ENCODE data around the gene CCSER1.
"Not testable (repeated sequence)": the region's sequence is repeated elsewhere in the genome, so short reads cannot be mapped to it uniquely, and the experiment has no call there.

Gene CCSER1

DNA sequence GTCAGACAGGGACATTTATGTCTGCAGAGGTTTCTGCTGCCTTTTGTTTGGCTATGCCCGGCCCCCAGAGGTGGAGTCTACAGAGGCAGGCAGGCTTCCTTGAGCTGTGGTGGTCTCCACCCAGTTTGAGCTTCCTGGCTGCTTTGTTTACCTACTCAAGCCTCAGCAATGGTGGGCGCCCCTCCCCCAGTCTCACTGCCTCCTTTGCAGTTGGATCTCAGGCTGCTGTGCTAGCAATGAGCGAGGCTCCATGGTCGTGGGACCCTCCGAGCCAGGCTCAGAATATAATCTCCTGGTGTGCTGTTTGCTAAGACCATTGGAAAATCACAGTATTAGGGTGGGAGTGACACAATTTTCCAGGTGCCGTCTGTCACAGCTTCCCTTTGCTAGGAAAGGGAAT lies 578.3 kb downstream of the CCSER1 start:
- not testable (repeated sequence) for DNase-seq (ENCODE audit: low read depth)

DNA sequence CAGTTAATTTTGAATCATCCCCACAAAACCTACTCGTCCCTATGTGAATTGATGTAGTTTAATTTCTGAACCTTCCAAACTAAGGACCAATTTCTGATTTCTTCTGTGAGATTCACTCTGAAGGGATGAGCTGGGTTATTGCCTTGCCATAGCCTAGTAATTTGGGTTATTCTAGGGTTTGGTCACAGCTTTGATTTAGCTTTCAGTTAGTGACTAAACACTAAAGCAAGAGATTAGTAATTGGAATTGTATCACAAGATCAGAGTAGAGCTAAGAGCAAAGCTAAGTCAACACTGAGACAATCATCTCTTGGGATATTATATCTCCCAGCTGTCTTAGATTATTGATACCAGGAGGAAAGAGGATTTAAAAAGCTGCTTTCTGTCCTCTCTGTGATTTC lies 588.0 kb downstream of the CCSER1 start:
- DNase-seq (ENCODE audit: low read depth), result no peak

DNA sequence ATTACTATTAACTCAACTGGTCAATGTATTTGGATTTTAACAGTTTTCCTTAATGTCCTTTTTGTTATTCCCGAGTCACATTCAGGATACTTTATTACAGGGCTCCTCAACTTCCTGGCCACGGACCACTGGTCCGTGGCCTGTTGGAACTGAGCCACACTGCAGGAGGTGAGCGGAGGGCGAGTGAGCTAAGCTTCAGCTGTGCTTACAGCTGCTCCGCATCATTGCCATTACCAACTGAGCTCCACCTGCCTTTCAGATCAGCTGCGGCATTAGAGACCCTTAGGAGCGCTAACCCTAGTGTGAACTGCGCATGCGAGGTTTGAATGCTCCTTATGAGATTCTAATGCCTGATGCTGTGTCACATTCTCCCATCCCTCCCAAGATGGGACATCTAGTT lies 591.7 kb downstream of the CCSER1 start:
- no peak for DNase-seq (ENCODE audit: low read depth)

DNA sequence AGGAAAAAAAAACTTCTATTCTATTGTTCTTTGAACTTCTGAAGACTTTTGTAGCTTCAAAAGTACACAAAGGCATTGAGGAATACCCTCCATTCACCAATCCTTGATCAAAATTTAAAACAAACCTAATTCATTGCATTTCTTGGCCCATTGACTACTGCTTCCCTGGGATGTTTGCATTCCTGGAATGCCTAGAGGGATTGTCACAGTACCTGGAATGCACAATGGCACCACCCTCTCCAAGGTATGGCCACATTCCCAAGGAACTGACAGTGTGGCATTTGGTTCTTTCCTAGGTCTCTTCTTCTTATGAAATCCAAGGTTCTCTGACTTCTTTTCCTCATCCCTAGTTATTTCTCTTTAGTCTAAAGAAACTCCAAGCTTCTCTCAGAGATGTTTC lies 600.7 kb downstream of the CCSER1 start:
- DNase-seq (ENCODE audit: low read depth), result no peak

DNA sequence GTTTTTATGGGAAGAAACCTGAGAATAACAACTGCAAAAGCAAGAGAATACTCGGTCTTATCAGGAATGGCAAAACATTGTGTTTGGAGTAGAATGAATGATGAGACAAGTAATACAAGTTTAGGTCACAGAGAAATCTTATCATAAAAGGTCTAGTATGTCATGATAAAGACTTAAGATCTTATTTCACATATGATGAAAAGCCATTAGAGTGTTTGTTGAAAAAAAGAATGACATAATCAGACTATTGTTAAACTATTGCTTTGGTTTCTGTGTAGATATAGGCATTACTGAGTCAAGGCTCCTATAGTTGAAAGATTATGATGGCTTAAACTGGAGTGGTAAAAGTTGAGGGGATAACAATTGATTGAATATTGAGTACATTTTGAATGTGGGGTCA lies 603.6 kb downstream of the CCSER1 start:
- no peak for DNase-seq (ENCODE audit: low read depth)

DNA sequence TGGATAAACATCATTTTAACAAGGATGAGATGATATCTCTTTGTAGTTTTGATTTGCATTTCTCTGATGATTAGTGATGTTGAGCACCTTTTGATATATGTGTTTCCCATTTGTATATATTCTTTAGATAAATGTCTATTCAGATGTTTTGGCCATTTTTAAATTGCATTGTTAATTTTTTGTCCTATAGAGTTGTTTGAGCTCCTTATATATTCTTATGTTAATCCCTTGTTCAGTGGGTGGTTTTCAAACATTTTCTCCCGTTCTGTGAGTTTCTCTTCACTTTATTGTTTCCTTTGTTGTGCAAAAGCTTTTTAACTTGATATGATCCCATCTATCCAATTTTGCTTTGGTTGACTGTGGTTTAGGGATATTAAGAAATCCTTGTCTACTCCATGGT lies 606.0 kb downstream of the CCSER1 start:
- DNase-seq (ENCODE audit: low read depth), result no peak

DNA sequence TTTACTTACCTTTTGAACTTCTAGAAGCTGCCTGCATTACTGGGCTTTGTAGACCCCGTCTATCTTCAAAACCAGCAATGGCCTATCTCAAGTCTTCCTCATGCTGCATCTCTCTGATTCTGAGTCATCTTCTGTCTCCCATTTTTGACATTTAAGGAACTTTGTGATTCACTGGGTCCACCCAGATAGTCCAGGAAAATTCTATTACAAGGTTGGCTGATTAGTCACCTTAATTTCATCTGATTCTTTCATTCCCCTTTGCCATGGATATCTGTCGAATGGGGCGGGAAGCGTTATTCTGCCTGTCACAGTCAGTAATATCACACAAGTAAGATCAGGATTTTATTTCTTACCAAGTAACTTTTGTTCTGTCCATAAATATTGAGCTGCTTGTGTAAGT lies 618.0 kb downstream of the CCSER1 start:
- DNase-seq (ENCODE audit: low read depth), result no peak

DNA sequence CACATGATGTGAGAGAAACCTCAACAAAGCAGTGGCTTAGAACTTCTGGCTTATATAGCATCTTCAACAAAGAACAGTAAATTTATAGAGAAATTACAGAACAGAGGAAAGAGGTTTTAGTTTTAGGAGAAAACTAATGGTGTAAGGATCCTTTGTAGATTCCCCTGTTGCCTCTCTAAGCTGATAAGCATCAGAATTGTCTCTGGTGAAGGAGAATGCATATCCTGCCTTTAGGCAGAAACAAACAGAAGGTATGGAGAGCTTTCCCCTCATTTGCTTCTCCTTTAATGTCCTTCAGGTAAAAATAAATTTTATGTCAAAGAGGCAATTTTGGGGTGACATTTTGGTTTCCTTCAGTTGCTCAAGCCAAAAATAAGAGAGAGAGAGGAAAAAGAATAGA lies 625.9 kb downstream of the CCSER1 start:
- no peak for DNase-seq (ENCODE audit: low read depth)

DNA sequence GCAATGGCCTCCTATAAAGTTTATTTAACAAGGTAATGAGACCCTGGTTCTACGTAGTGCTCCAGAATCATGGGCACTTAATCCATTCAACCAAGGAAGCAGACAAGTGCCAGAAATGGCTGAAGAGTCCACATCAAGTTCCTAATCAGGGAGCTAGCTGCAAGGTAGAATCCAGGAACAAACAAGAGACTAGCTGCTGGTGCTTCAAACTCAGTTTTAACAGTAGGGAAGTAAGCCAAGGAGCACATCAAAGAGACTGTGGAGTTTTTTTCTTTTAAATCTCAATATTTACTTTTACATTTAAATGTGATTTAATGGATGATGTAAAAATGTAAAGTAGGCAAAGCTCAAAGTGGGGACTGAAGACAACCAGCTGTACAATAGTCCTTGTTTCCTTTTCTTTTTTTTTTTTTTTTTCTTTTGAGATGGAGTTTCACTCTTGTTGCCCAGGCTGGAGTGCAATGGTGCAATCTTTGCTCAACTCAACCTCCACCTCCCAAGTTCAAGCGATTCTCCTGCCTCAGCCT lies 630.4 kb downstream of the CCSER1 start:
- DNase-seq (ENCODE audit: low read depth), result no peak

DNA sequence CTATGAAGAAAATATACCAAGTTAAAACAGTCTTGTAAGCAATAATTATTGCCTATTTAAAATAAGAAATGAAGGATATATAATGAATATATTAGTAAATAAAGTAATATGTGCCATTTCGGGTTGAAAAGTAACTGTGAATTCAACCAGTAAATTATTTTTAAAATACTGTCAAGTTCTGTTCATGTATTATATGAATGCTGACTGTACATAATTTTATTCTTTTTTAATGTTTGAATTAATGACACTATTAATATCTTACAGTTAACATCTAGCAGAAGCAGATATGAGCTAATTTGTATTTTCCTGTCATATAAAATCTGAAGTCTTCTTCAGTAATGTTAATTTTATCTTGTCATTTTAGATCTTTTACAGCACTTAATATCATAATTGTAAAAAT lies 632.9 kb downstream of the CCSER1 start:
- no peak for DNase-seq (ENCODE audit: low read depth)

DNA sequence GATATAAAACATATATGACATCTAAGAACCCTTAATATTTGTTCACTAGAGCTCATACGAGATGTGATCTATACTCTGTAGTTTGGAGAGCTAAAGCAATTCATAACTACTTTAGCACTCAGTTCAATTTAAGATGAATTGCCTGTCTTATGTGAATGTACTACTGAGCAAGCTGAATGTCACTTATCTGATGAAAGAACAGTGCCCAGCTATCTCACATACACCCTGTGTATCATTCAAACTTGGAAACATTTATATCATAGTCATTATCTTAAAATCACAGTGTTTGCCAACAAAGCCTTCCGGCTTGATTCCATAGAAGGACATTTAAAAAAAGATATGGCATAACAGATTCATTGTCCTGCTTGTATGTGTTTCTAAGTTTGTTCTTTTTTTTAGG lies 639.6 kb downstream of the CCSER1 start:
- no peak for DNase-seq (ENCODE audit: low read depth)

DNA sequence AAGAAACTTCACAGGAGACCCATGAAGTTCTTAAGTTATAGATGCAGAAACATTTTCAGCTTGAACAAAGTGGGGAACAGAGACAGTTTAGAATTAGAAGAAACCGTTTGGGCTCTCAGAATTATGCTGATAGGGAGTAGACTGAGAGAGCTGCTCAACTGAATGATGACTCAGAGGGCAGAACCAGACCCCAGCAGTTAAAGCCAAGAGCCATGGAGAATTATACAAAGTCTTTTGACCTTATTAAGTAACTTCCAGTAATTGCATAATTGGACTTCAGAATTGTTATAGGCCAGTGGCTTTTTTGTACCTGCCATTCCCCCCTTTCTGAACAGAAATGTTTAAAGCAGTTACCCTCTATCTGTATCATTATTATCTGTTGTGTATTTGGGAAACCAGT lies 642.1 kb downstream of the CCSER1 start:
- no peak for DNase-seq (ENCODE audit: low read depth)

DNA sequence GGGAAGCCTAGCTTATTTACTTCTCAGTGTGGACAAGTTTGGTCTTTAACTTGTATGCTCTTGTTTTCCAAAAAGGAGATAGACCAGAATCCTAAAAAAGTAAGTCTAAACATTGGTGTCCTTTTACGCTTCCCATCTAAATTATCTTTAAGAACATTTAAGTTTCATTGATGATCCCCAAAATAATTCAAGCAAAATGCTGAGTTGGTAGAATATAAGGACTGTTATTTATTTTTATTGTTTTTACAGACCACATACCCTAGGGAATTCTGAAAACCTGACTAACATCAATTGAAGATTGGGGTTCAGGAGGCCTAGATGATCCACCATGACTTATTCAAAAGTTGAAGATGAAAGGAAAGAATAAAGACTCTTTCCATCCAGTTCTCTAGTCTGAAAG lies 653.0 kb downstream of the CCSER1 start:
- DNase-seq (ENCODE audit: low read depth), result no peak

DNA sequence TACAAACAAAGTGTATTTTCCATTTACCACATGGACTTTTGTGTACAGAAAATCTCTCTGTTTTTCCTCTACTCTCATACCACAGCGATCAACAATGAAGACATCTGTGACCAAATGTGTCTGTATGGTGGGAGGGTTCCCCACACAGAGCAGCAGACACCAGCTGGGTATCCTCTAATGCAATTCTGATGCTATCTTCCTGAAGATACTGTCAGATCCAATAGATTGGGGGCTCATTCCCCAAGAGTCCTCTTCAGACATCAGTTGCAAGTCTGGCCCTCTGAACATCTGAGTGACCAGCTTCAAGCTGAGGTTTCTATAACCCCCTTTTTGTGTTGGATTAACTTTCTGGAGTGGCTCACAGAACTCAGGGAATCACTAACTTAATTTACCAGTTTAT lies 659.4 kb downstream of the CCSER1 start:
- no peak for DNase-seq (ENCODE audit: low read depth)

DNA sequence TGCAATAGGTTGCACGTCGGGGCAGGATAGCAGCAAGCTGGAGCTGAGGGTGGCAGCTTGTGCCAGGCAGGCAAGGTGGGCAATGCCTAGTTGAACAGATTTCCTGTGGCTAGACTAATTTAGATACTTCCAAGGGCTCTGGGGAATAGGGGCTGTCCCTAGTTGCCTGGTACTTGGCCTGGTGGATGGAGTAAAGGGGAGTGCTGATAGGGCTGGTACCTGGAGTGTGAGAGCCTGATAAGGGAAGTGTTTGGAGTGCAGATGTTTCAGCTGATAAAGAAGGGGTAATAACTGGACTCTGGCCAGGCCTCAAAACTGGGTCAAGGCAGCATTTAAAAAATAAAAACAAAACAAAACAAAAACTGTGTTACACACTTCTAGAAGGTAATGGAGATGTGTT lies 665.5 kb downstream of the CCSER1 start:
- no peak for DNase-seq (ENCODE audit: low read depth)

DNA sequence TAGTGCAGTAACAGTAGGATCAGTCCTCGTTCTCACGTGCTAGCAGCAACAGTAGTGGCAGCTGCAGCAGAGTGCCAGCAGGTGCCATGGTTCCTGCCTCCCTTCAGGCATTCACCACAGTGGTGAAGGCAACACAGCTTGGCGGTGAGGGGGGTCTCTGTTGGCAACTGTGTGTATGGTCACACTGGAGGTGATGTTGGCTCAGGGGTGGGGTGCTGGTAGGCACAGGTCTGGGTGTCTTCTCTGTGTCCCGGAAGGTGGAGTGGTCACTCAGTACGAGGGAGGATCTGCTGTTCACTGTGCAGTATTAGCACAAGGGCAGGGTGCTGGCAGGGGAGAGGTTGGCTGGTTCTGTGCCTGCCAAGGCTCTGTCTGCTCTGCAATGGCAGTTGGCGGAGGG lies 671.8 kb downstream of the CCSER1 start:
- DNase-seq (ENCODE audit: low read depth), result no peak

DNA sequence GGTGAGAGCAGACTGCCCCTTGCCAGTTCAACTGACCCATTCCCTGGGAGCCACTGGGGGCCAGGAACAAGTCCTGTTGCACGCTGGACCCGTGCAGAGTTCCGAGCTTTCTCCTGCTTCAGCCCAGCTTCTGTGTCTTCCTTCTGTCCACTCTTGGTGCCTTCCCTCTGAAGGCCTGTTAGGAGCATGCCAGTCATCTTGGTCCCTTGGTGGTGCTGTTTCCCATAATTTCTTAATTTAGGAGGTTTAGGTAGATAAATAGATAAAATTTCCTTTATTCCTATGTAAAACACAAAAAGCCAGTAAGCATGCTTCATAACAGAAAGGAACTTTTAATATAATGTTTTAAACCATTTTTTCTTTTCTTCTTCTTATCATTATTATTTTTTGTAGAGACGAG lies 672.7 kb downstream of the CCSER1 start:
- no peak for DNase-seq (ENCODE audit: low read depth)

DNA sequence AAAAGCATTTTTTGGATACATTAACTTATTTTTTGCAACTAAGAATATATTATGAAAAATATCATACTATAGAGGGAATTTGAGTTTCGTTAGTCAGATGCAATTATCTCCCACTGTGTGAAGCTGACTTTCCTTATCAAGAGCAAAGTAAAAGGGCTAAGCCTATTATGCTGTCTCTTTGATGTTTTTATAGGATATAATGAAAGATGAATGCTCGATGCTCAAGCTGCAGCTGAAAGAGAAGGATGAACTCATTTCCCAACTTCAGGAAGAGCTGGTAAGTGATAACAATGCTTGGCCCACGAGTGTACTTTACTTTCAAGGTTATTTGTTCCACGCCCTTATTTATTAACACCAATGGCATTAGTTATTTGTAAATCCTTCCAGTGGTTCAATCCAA lies 688.4 kb downstream of the CCSER1 start:
- DNase-seq (ENCODE audit: low read depth), result no peak

DNA sequence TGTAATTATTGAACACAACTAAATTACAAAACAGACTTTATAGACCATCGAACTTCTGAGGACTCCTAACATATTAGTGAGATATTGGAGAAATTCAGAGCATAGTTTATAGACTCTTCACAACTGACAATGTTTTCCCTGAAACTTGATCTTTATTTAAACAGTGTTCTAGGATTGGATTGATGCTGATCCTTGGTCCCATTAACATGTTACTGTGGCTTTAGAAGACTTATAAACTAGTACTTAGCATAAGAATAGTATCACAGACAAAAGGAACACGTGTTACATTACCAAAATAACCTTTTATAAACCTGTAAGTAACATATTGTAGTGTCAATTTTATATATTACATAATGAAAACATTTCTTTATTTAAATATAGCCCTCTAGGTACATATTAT lies 689.6 kb downstream of the CCSER1 start:
- DNase-seq (ENCODE audit: low read depth), result no peak

DNA sequence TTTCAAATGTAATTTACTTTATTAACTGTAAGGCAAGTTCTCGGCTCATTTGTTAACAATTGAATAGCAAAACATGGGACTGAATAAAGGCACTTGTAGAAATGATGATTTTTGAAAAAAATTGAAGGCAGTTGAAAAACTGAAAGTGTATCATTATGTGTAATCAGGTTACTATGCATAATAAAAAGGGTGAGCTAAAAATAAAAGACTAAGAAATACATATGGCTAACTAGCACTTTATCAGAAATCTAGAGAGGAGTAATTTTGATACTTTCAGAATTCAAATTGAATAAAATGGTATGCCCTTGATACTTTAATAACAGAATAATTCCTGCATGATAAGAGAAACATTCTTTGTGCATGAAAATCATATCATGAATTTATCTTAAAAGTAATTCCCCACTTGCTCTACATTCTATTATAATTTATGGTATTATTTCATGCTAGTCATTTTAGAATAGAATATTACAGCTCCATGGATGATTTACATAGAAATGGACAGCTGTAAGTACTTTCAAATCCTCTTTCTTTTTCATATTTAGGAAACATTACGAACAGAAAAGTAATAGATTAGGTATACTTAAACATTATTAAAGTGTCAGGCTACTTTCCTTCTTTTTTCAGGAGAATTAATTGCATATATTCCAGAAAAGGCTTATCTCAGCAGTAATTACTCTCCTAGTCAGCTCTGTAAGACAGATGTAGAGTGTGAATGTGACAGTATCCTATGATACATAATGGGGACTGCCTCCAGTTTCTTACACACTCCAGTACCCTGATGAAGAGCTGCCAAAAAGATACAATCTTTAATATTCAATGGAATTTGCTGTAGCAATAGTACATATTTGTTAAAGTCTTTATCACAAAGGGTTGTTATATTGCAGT lies 697.3 kb downstream of the CCSER1 start:
- no peak for DNase-seq (ENCODE audit: low read depth)

DNA sequence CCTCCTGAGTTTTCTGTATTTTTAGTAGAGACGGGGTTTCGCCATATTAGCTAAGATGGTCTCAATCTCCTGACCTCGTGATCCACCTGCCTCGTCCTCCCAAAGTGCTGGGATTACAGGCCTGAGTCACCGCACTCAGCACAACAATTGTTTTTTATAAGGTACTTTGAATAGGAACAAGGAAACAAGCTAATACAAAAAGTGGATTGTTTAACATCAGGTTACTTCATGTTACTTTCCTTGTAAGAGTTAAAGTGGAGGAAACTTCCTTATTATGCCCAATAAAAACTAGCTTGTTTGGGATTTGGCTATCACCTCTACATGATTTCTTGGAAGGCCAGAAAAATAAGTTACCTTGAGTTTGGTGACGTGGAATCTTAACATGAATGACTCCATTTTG lies 698.7 kb downstream of the CCSER1 start:
- DNase-seq (ENCODE audit: low read depth), result no peak

DNA sequence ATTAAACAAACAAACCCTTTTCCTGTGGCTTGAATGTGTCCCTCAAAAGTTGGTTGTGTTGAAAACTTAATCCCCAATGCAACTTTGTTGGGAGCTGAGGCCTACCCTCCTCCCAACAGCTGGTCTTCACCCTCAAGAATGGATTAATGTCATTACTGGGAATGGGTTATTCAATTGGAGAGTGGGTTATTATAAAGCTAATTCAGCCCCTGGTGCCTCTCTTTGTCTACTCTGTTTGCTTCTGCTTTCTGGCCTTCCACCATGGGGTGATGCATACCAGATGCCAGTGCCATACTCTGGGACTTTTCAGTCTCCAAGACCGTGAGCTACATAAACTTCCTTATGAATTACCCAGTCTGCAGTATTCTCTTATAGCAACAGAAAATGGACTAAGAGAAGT lies 706.5 kb downstream of the CCSER1 start:
- no peak for DNase-seq (ENCODE audit: low read depth)

DNA sequence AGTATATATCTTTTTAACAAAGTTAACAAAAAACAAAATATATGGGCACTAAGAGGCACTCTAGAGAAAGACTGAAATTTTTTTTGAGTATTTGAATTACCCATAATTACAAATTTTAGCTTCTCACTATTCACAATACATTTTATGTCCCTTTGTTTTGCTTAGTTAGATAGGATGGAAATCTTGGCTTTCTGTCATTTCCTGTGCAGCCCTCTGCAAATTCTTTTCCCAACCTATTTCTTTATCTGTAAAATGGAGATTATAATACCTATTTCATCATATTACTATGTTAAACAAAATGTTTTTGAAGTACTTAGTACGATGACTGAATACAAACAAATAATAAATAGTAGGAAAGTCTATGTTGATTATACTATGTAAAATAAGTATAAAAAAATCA lies 710.0 kb downstream of the CCSER1 start:
- no peak for DNase-seq (ENCODE audit: low read depth)

DNA sequence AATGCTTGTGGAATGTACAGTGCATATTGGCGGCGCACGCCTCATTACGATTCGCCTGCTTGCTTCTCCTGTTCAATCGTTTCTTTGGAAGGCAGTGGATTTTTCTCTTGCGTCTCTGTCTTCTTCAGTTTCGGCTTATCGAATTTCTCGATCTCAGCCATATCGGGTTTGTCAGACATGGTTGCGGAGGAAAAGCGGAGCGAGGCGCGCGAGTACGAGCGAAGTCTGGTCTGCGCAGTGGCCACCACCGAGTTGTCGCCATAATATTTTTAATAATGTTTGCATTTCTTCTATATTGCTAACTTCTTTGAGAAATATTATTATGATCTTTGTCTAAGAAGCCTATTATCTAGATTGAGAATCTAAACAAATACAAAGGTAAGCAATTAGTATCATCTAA lies 711.7 kb downstream of the CCSER1 start:
- not testable (repeated sequence) for DNase-seq (ENCODE audit: low read depth)
